ENCODE measurements around the gene TMEM100.

TMEM100 gene

GRCh38 chr17:55743103-55743679, 20.5 kb upstream of the TMEM100 start:
- no peak for DNase-seq (ENCODE audit: low read depth)

- no peak for DNase-seq (ENCODE audit: low read depth)
These were observed 19.8 kb upstream of the TMEM100 start for GRCh38 chr17:55742272-55743102.

GRCh38 chr17:55741356-55741700, 18.7 kb upstream of the TMEM100 start:
- no peak for DNase-seq (ENCODE audit: low read depth)

- DNase-seq (ENCODE audit: low read depth), result no peak
These were observed 18.1 kb upstream of the TMEM100 start for GRCh38 chr17:55740511-55741355.

- DNase-seq (ENCODE audit: low read depth), result no peak
These were observed 15.4 kb upstream of the TMEM100 start for GRCh38 chr17:55737976-55738501.

GRCh38 chr17:55735731-55736405, 13.2 kb upstream of the TMEM100 start:
- peak; percentile 70 for DNase-seq (ENCODE audit: low read depth)

GRCh38 chr17:55734128-55734781, 11.6 kb upstream of the TMEM100 start:
- DNase-seq (ENCODE audit: low read depth), result no peak

- peak; percentile 80 for DNase-seq (ENCODE audit: low read depth)
These were observed 9.1 kb upstream of the TMEM100 start for GRCh38 chr17:55731586-55732250.

- DNase-seq (ENCODE audit: low read depth), result peak; percentile 75
These were observed 8.1 kb upstream of the TMEM100 start for GRCh38 chr17:55730808-55731207.

- peak; percentile 51 for DNase-seq (ENCODE audit: low read depth)
These were observed 7.7 kb upstream of the TMEM100 start for GRCh38 chr17:55730380-55730779.

- no peak for DNase-seq (ENCODE audit: low read depth)
These were observed 6.8 kb upstream of the TMEM100 start for GRCh38 chr17:55729484-55729883.

GRCh38 chr17:55728833-55729232, 6.2 kb upstream of the TMEM100 start:
- no peak for DNase-seq (ENCODE audit: low read depth)

GRCh38 chr17:55728361-55728760, 5.7 kb upstream of the TMEM100 start:
- DNase-seq (ENCODE audit: low read depth), result no peak

GRCh38 chr17:55727920-55728319, 5.3 kb upstream of the TMEM100 start:
- DNase-seq (ENCODE audit: low read depth), result no peak

- no peak for DNase-seq (ENCODE audit: low read depth)
These were observed 4.6 kb upstream of the TMEM100 start for GRCh38 chr17:55727275-55727674.

- DNase-seq (ENCODE audit: low read depth), result peak; percentile 100
These were observed 3.8 kb upstream of the TMEM100 start for GRCh38 chr17:55726440-55726839.

- DNase-seq (ENCODE audit: low read depth), result no peak
These were observed 804 bp upstream of the TMEM100 start for GRCh38 chr17:55723488-55723848.

GRCh38 chr17:55722016-55722736, 488 bp downstream of the TMEM100 start:
- no peak for DNase-seq (ENCODE audit: low read depth)

GRCh38 chr17:55720919-55721836, 1.5 kb downstream of the TMEM100 start:
- DNase-seq (ENCODE audit: low read depth), result no peak

All from fibroblast of gingiva (primary cell).